Mammary epithelial cell (primary cell): ENCODE results near the gene OR13A1.

Source experiments
- CTCF ChIP-seq, 2 donors: IDR thresholded peaks in 1 of 2; conservative IDR thresholded peaks in 1 of 2; 2 replicates each; pipeline ENCODE4 v1.5.1; 2011 to 2012; ENCODE audit warnings: inconsistent platforms in 2 of 2, low read length in 2 of 2, mild to moderate bottlenecking in 2 of 2, control low read depth in 1 of 2, low read depth in 1 of 2; ENCODE audit not compliant: insufficient read depth in 1 of 2; ENCODE audit errors: extremely low read depth in 1 of 2
- EZH2 ChIP-seq: IDR thresholded peaks from 2 replicates; pipeline ENCODE4 v1.6.1; 2012; ENCODE audit warnings: low read length, inconsistent platforms, borderline replicate concordance

GRCh38 chr10:45286980-45287379 is 28.4 kb downstream of the OR13A1 start:
- TF ChIP-seq CTCF (conservative IDR thresholded peaks at IDR 0.05 in 1 of 2, IDR thresholded peaks at IDR 0.05 in 1 of 2; ENCODE audit: extremely low read depth in 1 of 2, insufficient read depth in 1 of 2, low read depth in 1 of 2, low read length in 2 of 2): no peak
- no peak for TF ChIP-seq EZH2
